HG03095 (cell line): ENCODE results near the gene VCAN.
A peak's percentile ranks its signal among the peaks of the same experiment; 100 is the strongest.

Experiments
- ATAC-seq: cut with Tn5 transposase; IDR thresholded peaks from one replicate; pipeline ENCODE4 v1.9.1; 2021; ENCODE audit warnings: moderate library complexity; ENCODE audit not compliant: unreplicated experiment

The VCAN gene

GRCh38 chr5:83559118-83559785 is 87.7 kb downstream of the VCAN start:
- no peak for ATAC-seq

- ATAC-seq: no peak
Observed at GRCh38 chr5:83562071-83562606, 90.6 kb downstream of the VCAN start.

GRCh38 chr5:83562791-83563557 is 91.4 kb downstream of the VCAN start:
- ATAC-seq: no peak

- ATAC-seq: no peak
Observed at GRCh38 chr5:83563631-83564030, 92.1 kb downstream of the VCAN start.

- peak; percentile 72 for ATAC-seq
Observed at GRCh38 chr5:83564069-83564749, 92.7 kb downstream of the VCAN start.

- no peak for ATAC-seq
Observed at GRCh38 chr5:83567741-83568140, 96.2 kb downstream of the VCAN start.

- no peak for ATAC-seq
Observed at GRCh38 chr5:83568186-83568585, 96.6 kb downstream of the VCAN start.

- ATAC-seq: no peak
Observed at GRCh38 chr5:83570916-83571315, 99.4 kb downstream of the VCAN start.

GRCh38 chr5:83572271-83572670 is 100.7 kb downstream of the VCAN start:
- no peak for ATAC-seq

- no peak for ATAC-seq
Observed at GRCh38 chr5:83576341-83576740, 104.8 kb downstream of the VCAN start.

GRCh38 chr5:83577036-83577636 is 105.6 kb downstream of the VCAN start:
- no peak for ATAC-seq

GRCh38 chr5:83583859-83584258 is 112.3 kb downstream of the VCAN start:
- ATAC-seq: no peak

- no peak for ATAC-seq
Observed at GRCh38 chr5:83586874-83587776, 115.6 kb downstream of the VCAN start.

GRCh38 chr5:83589786-83590185 is 118.2 kb downstream of the VCAN start:
- no peak for ATAC-seq

- no peak for ATAC-seq
Observed at GRCh38 chr5:83590966-83591365, 119.4 kb downstream of the VCAN start.

- no peak for ATAC-seq
Observed at GRCh38 chr5:83595217-83595616, 123.7 kb downstream of the VCAN start.

GRCh38 chr5:83608122-83608521 is 136.6 kb downstream of the VCAN start:
- peak; percentile 62 for ATAC-seq

- no peak for ATAC-seq
Observed at GRCh38 chr5:83614841-83615240, 143.3 kb downstream of the VCAN start.

GRCh38 chr5:83628360-83628759 is 156.8 kb downstream of the VCAN start:
- ATAC-seq: no peak
